WTC11 (cell line): ENCODE measurements around the gene HMCN1. TPM values are rescaled to one million over a fixed set of nuclear protein-coding genes. Genes with fewer than 3 reads are reported as not detected.

Experiments used
- ATAC-seq: fragments of 200-7000 bp; cut with Tn5 transposase; 2 replicates; pipeline ENCODE4 v1.10.0; 2021; ENCODE audit warnings: mild to moderate bottlenecking, moderate library complexity
- CTCF ChIA-PET: fragments of 300-600 bp; sonication (Branson Sonifier 250); formaldehyde crosslinking; loops from one replicate; lab custom pipeline; 2021; ENCODE audit warnings: antibody characterized with exemption; lab: Charles Lee
- POLR2A ChIA-PET: fragments of 350-600 bp; sonication (Branson Sonifier 250); formaldehyde crosslinking; loops from one replicate; lab custom pipeline; 2021; ENCODE audit warnings: antibody characterized with exemption; lab: Charles Lee
- DNase-seq: peaks from one replicate; pipeline ENCODE4 v3.0.0; 2021; ENCODE audit warnings: low spot score
- H3K27ac Mint-ChIP-seq: 2 replicates; pipeline ENCODE4 v1.8.0; 2021; ENCODE audit warnings: mixed read lengths
- H3K27me3 Mint-ChIP-seq: 2 replicates; pipeline ENCODE4 v1.8.0; 2021; ENCODE audit warnings: low read depth, mild to moderate bottlenecking, moderate library complexity, mixed read lengths
- H3K36me3 Mint-ChIP-seq: 2 replicates; pipeline ENCODE4 v1.8.0; 2021; ENCODE audit warnings: mixed read lengths
- H3K4me1 Mint-ChIP-seq: 2 replicates; pipeline ENCODE4 v1.8.0; 2022; ENCODE audit warnings: mixed read lengths
- H3K4me3 Mint-ChIP-seq: 2 replicates; pipeline ENCODE4 v1.8.0; 2021; ENCODE audit warnings: mild to moderate bottlenecking, moderate library complexity, mixed read lengths
- H3K9me3 Mint-ChIP-seq: 2 replicates; pipeline ENCODE4 v1.8.0; 2021; ENCODE audit warnings: mixed read lengths
- CBFB ChIP-seq: sonication (generic); formaldehyde crosslinking; IDR thresholded peaks from 2 replicates; pipeline ENCODE4 v1.8.1; 2022; ENCODE audit warnings: mild to moderate bottlenecking, low read depth, missing genetic modification reagents
- CREB1 ChIP-seq: sonication (generic); formaldehyde crosslinking; IDR thresholded peaks from 2 replicates; pipeline ENCODE4 v1.8.0; 2023; ENCODE audit warnings: mild to moderate bottlenecking, missing genetic modification reagents
- CREM ChIP-seq: sonication (generic); formaldehyde crosslinking; IDR thresholded peaks from 2 replicates; pipeline ENCODE4 v1.8.1; 2022; ENCODE audit warnings: mild to moderate bottlenecking, missing genetic modification reagents, moderate library complexity
- ELF4 ChIP-seq: sonication (generic); formaldehyde crosslinking; IDR thresholded peaks from 2 replicates; pipeline ENCODE4 v1.8.1; 2022; ENCODE audit warnings: low read depth, mild to moderate bottlenecking, moderate library complexity, missing genetic modification reagents
- FOXJ3 ChIP-seq: sonication (generic); formaldehyde crosslinking; IDR thresholded peaks from 2 replicates; pipeline ENCODE4 v1.9.0; 2021; ENCODE audit warnings: missing genetic modification reagents, mild to moderate bottlenecking, borderline replicate concordance
- FOXP1 ChIP-seq: sonication (generic); formaldehyde crosslinking; IDR thresholded peaks from 2 replicates; pipeline ENCODE4 v1.8.0; 2022; ENCODE audit warnings: missing genetic modification reagents, mild to moderate bottlenecking, moderate library complexity, borderline replicate concordance
- MXD4 ChIP-seq: fragments of 250-450 bp; sonication (Bioruptor Pico); IDR thresholded peaks from 2 replicates; pipeline ENCODE4 v1.8.0; 2021; ENCODE audit warnings: mild to moderate bottlenecking, moderate library complexity, borderline replicate concordance
- NR1H2 ChIP-seq: sonication (generic); formaldehyde crosslinking; IDR thresholded peaks from 2 replicates; pipeline ENCODE4 v1.9.0; 2021; ENCODE audit warnings: mild to moderate bottlenecking, moderate library complexity, missing genetic modification reagents
- PRRX2 ChIP-seq: fragments of 250-450 bp; sonication (Bioruptor Pico); IDR thresholded peaks from 2 replicates; pipeline ENCODE4 v1.8.0; 2021; ENCODE audit warnings: mild to moderate bottlenecking
- RORB ChIP-seq: fragments of 250-450 bp; sonication (Bioruptor Pico); IDR thresholded peaks from 2 replicates; pipeline ENCODE4 v1.9.0; 2021; ENCODE audit warnings: mild to moderate bottlenecking
- SMAD3 ChIP-seq: sonication (generic); formaldehyde crosslinking; IDR thresholded peaks from 2 replicates; pipeline ENCODE4 v1.8.0; 2022; ENCODE audit warnings: missing genetic modification reagents, mild to moderate bottlenecking, borderline replicate concordance
- SMAD4 ChIP-seq: sonication (generic); formaldehyde crosslinking; IDR thresholded peaks from 2 replicates; pipeline ENCODE4 v1.8.0; 2022; ENCODE audit warnings: mild to moderate bottlenecking, missing genetic modification reagents
- SOX15 ChIP-seq: fragments of 250-450 bp; sonication (Bioruptor Pico); IDR thresholded peaks from 2 replicates; pipeline ENCODE4 v1.9.0; 2021; ENCODE audit warnings: mild to moderate bottlenecking
- TCF7 ChIP-seq: sonication (generic); formaldehyde crosslinking; IDR thresholded peaks from 2 replicates; pipeline ENCODE4 v1.8.0; 2022; ENCODE audit warnings: mild to moderate bottlenecking, low read depth, missing genetic modification reagents, moderate library complexity
- ZNF317 ChIP-seq: sonication (generic); formaldehyde crosslinking; IDR thresholded peaks from 2 replicates; pipeline ENCODE4 v1.8.1; 2023; ENCODE audit warnings: low read depth, mild to moderate bottlenecking, moderate library complexity, missing genetic modification reagents, borderline replicate concordance
- total RNA-seq: library from RNA; stranded (reverse); gene quantifications from 3 replicates; pipeline ENCODE4 v1.2.3, GENCODE V29; 2021
- TF ChIP-seq, protein P1 (sequence below): sonication (generic); formaldehyde crosslinking; IDR thresholded peaks from 2 replicates; pipeline ENCODE4 v1.8.1; 2022; ENCODE audit warnings: mild to moderate bottlenecking, moderate library complexity, missing genetic modification reagents
- TF ChIP-seq, protein P2 (sequence below): fragments of 250-450 bp; sonication (Bioruptor Pico); IDR thresholded peaks from 2 replicates; pipeline ENCODE4 v1.9.0; 2021; ENCODE audit warnings: moderate library complexity, mild to moderate bottlenecking, inconsistent platforms, borderline replicate concordance
- TF ChIP-seq, protein P3 (sequence below): fragments of 250-450 bp; sonication (Bioruptor Pico); IDR thresholded peaks from 2 replicates; pipeline ENCODE4 v1.8.0; 2021; ENCODE audit warnings: mild to moderate bottlenecking
- TF ChIP-seq, protein P4 (sequence below): sonication (generic); formaldehyde crosslinking; conservative IDR thresholded peaks from 2 replicates; pipeline ENCODE4 v1.8.1; 2023; ENCODE audit warnings: mild to moderate bottlenecking, low read depth, missing genetic modification reagents, moderate library complexity
- TF ChIP-seq, protein P5 (sequence below): sonication (generic); formaldehyde crosslinking; IDR thresholded peaks from 2 replicates; pipeline ENCODE4 v1.8.1; 2023; ENCODE audit warnings: mild to moderate bottlenecking, missing genetic modification reagents, moderate library complexity
- TF ChIP-seq, protein P6 (sequence below): sonication (generic); formaldehyde crosslinking; IDR thresholded peaks from 2 replicates; pipeline ENCODE4 v1.8.0; 2023; ENCODE audit warnings: mild to moderate bottlenecking, missing genetic modification reagents

Gene HMCN1
- total RNA-seq, 1 experiment from 2014 or later = 5.6 TPM

DNA sequence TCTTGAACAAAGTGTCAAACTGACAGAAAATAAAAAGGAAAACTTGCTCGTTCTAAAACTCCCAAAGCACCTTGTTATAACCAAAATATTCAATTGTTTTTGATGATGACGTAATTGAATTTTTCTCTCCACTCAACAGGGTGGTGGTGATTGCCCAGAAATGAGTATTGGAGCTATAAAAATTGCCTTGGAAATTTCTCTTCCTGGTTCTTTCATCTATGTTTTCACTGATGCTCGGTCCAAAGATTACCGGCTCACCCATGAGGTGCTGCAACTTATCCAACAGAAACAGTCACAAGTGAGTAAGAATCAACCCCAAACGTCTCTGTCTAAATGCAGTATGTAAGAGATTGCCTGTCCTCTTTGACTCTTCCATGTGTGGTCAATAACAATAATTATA lies 130.1 kb downstream of the HMCN1 start:
- Mint-ChIP-seq H3K4me3 (no peak overlapping the region), H3K9me3 (0 out of 2 replicates have a peak, but pooled peaks cover 4% of the 10 kb centered on the region), H3K36me3 (peaks cover 6% of the 10 kb centered on the region), H3K27me3 (no peaks in the 10 kb centered on the region), H3K27ac (peak overlapping the region; percentile 11; the same call in 1 of the 2 replicates), H3K4me1 (peaks cover 18% of the 10 kb centered on the region)
- ChIA-PET CTCF (no interaction called here), POLR2A (no interaction called here)
- ATAC-seq (no peak), DNase-seq (no peak)
- TF ChIP-seq RORB (CRISPR knock-in tag) = no peak
- TF ChIP-seq, protein P1, sequence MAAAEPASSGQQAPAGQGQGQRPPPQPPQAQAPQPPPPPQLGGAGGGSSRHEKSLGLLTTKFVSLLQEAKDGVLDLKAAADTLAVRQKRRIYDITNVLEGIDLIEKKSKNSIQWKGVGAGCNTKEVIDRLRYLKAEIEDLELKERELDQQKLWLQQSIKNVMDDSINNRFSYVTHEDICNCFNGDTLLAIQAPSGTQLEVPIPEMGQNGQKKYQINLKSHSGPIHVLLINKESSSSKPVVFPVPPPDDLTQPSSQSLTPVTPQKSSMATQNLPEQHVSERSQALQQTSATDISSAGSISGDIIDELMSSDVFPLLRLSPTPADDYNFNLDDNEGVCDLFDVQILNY (CRISPR knock-in tag) = no peak
- TF ChIP-seq CBFB (CRISPR knock-in tag) = no peak
- TF ChIP-seq CREB1 (CRISPR knock-in tag) = no peak

DNA sequence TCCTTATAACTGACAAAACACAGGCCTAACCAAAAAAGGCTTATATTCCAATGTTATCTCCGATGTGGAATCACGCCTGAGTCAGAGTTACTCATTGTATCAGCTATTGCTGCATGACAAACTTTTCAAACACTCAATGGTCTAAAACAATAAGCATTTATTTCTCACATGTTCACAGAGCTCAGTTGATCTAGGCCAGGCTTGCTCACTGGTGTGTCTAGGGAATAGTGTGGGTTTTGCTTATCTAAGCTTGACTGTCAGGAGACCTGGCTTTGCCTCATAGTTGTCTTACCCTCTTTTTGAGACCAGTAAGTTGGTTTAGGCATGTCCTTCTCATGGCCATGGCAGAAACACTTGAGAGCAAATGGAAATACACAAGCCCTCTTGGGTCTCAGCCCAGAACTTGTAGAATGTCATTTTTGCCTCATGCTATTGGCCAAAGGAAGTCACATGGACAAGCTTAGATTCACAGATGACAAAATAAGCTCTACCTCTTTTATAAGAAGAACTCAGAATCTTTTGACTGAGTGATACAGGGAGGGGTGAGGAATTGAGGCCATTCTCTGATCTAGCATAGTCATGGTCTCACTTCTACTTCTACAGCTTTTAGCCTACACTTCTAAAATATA lies 130.8 kb downstream of the HMCN1 start:
- Mint-ChIP-seq H3K27ac (no peak overlapping the region), H3K27me3 (no peaks in the 10 kb centered on the region), H3K4me1 (peaks cover 18% of the 10 kb centered on the region), H3K4me3 (no peak overlapping the region), H3K36me3 (peaks cover 6% of the 10 kb centered on the region), H3K9me3 (0 out of 2 replicates have a peak, but pooled peaks cover 4% of the 10 kb centered on the region)
- TF ChIP-seq ZNF317 (CRISPR knock-in tag) (no peak), MXD4 (CRISPR knock-in tag) (no peak)
- DNase-seq (no peak), ATAC-seq (no peak)
- ChIA-PET CTCF (no interaction called here), POLR2A (no interaction called here)

DNA sequence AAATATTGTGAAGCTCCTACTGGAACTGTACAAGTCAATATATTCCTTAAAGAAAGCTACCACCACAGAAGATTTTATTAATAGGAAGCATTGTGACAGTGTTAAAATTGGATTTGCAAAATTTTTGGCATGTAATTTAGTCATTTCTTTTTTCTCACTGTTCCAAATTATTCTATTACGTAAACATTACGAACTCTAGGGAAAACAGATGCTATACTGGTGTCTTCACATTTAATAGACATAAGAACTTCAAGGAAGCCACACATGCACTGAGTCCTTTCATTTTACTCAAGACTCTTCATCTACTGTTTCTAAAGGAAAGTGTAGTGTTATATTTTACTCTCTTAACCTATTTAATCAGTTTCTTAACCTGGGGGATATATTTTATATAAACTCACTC lies 135.4 kb downstream of the HMCN1 start:
- no peak overlapping the region for H3K27ac Mint-ChIP-seq

More for the DNA sequence above, 135.4 kb downstream of the HMCN1 start:
- peaks cover 6% of the 10 kb centered on the region for H3K36me3 Mint-ChIP-seq
- H3K27me3 Mint-ChIP-seq = no peaks in the 10 kb centered on the region
- no peak for DNase-seq
- TF ChIP-seq, protein P2, sequence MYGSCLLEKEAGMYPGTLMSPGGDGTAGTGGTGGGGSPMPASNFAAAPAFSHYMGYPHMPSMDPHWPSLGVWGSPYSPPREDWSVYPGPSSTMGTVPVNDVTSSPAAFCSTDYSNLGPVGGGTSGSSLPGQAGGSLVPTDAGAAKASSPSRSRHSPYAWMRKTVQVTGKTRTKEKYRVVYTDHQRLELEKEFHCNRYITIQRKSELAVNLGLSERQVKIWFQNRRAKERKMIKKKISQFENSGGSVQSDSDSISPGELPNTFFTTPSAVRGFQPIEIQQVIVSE = no peak
- TF ChIP-seq, protein P3, sequence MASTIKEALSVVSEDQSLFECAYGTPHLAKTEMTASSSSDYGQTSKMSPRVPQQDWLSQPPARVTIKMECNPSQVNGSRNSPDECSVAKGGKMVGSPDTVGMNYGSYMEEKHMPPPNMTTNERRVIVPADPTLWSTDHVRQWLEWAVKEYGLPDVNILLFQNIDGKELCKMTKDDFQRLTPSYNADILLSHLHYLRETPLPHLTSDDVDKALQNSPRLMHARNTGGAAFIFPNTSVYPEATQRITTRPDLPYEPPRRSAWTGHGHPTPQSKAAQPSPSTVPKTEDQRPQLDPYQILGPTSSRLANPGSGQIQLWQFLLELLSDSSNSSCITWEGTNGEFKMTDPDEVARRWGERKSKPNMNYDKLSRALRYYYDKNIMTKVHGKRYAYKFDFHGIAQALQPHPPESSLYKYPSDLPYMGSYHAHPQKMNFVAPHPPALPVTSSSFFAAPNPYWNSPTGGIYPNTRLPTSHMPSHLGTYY = no peak
- TF ChIP-seq TCF7 (CRISPR knock-in tag) (no peak), FOXJ3 (CRISPR knock-in tag) (no peak), FOXP1 (CRISPR knock-in tag) (no peak), ELF4 (CRISPR knock-in tag) (no peak), SMAD4 (CRISPR knock-in tag) (no peak), SOX15 (CRISPR knock-in tag) (no peak), CREB1 (CRISPR knock-in tag) (no peak), PRRX2 (no peak), CREM (CRISPR knock-in tag) (no peak), NR1H2 (CRISPR knock-in tag) (no peak), SMAD3 (CRISPR knock-in tag) (no peak), CBFB (CRISPR knock-in tag) (no peak)
- TF ChIP-seq, protein P4, sequence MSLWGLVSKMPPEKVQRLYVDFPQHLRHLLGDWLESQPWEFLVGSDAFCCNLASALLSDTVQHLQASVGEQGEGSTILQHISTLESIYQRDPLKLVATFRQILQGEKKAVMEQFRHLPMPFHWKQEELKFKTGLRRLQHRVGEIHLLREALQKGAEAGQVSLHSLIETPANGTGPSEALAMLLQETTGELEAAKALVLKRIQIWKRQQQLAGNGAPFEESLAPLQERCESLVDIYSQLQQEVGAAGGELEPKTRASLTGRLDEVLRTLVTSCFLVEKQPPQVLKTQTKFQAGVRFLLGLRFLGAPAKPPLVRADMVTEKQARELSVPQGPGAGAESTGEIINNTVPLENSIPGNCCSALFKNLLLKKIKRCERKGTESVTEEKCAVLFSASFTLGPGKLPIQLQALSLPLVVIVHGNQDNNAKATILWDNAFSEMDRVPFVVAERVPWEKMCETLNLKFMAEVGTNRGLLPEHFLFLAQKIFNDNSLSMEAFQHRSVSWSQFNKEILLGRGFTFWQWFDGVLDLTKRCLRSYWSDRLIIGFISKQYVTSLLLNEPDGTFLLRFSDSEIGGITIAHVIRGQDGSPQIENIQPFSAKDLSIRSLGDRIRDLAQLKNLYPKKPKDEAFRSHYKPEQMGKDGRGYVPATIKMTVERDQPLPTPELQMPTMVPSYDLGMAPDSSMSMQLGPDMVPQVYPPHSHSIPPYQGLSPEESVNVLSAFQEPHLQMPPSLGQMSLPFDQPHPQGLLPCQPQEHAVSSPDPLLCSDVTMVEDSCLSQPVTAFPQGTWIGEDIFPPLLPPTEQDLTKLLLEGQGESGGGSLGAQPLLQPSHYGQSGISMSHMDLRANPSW (CRISPR knock-in tag) = no peak
- TF ChIP-seq, protein P5, sequence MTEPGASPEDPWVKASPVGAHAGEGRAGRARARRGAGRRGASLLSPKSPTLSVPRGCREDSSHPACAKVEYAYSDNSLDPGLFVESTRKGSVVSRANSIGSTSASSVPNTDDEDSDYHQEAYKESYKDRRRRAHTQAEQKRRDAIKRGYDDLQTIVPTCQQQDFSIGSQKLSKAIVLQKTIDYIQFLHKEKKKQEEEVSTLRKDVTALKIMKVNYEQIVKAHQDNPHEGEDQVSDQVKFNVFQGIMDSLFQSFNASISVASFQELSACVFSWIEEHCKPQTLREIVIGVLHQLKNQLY (CRISPR knock-in tag) = no peak
- TF ChIP-seq, protein P6, sequence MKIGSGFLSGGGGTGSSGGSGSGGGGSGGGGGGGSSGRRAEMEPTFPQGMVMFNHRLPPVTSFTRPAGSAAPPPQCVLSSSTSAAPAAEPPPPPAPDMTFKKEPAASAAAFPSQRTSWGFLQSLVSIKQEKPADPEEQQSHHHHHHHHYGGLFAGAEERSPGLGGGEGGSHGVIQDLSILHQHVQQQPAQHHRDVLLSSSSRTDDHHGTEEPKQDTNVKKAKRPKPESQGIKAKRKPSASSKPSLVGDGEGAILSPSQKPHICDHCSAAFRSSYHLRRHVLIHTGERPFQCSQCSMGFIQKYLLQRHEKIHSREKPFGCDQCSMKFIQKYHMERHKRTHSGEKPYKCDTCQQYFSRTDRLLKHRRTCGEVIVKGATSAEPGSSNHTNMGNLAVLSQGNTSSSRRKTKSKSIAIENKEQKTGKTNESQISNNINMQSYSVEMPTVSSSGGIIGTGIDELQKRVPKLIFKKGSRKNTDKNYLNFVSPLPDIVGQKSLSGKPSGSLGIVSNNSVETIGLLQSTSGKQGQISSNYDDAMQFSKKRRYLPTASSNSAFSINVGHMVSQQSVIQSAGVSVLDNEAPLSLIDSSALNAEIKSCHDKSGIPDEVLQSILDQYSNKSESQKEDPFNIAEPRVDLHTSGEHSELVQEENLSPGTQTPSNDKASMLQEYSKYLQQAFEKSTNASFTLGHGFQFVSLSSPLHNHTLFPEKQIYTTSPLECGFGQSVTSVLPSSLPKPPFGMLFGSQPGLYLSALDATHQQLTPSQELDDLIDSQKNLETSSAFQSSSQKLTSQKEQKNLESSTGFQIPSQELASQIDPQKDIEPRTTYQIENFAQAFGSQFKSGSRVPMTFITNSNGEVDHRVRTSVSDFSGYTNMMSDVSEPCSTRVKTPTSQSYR (CRISPR knock-in tag) = no peak
- ChIA-PET CTCF (no interaction called here), POLR2A (no interaction called here)
- no peak for ATAC-seq
- no peak overlapping the region for H3K4me3 Mint-ChIP-seq
- peaks cover 11% of the 10 kb centered on the region for H3K4me1 Mint-ChIP-seq
- 0 out of 2 replicates have a peak, but pooled peaks cover 4% of the 10 kb centered on the region for H3K9me3 Mint-ChIP-seq
